DOHH2 (cell line): Measurements from ENCODE around the gene SNRPB2.

ENCODE experiments used
- H3F3A ChIP-seq: fragments of 200-600 bp; sonication (generic), shearing (Covaris generic); 2 replicates; pipeline ENCODE4 v1.6.0; 2016; ENCODE audit warnings: antibody characterized with exemption, mild to moderate bottlenecking; ENCODE audit not compliant: control insufficient read depth, insufficient read depth
- H3K27ac ChIP-seq: fragments of 200-600 bp; sonication (generic); 2 replicates; pipeline ENCODE4 v1.5.1; 2014; ENCODE audit warnings: low read depth, mild to moderate bottlenecking, low read length, moderate library complexity
- H3K27me3 ChIP-seq: fragments of 200-600 bp; sonication (generic); 2 replicates; pipeline ENCODE4 v1.6.1; 2014; ENCODE audit warnings: mild to moderate bottlenecking, low read length, mixed read lengths; ENCODE audit not compliant: control insufficient read depth
- H3K36me3 ChIP-seq: fragments of 200-600 bp; sonication (generic); 2 replicates; pipeline ENCODE4 v1.6.1; 2014; ENCODE audit warnings: mild to moderate bottlenecking, low read length, moderate library complexity, mixed read lengths; ENCODE audit not compliant: control insufficient read depth
- H3K4me1 ChIP-seq: fragments of 200-600 bp; sonication (generic); 2 replicates; pipeline ENCODE4 v1.6.1; 2014; ENCODE audit warnings: mild to moderate bottlenecking, low read length, mixed read lengths; ENCODE audit not compliant: control insufficient read depth
- H3K4me2 ChIP-seq: fragments of 200-600 bp; sonication (generic); 2 replicates; pipeline ENCODE4 v1.6.0; 2014; ENCODE audit warnings: mild to moderate bottlenecking, low read length, moderate library complexity
- H3K4me3 ChIP-seq: fragments of 200-600 bp; sonication (generic); 2 replicates; pipeline ENCODE4 v1.5.1; 2014; ENCODE audit warnings: mild to moderate bottlenecking, low read length, mixed read lengths
- H3K79me2 ChIP-seq: fragments of 200-600 bp; sonication (generic); 2 replicates; pipeline ENCODE4 v1.6.1; 2014; ENCODE audit warnings: mild to moderate bottlenecking, low read length, mixed read lengths; ENCODE audit not compliant: control insufficient read depth
- H3K9me2 ChIP-seq: fragments of 200-600 bp; sonication (generic); replicated peaks from 2 replicates; pipeline ENCODE4 v1.6.1; 2014; ENCODE audit warnings: mild to moderate bottlenecking, low read length, mixed read lengths; ENCODE audit not compliant: control insufficient read depth
- H3K9me3 ChIP-seq: fragments of 200-600 bp; sonication (generic); 2 replicates; pipeline ENCODE4 v1.6.1; 2014; ENCODE audit warnings: antibody characterized with exemption, low read length, mixed read lengths; ENCODE audit not compliant: control insufficient read depth, insufficient read depth
- H4K20me1 ChIP-seq: fragments of 200-600 bp; sonication (generic); 2 replicates; pipeline ENCODE4 v1.6.0; 2014; ENCODE audit warnings: low read depth, mild to moderate bottlenecking, antibody characterized with exemption, low read length, moderate library complexity; ENCODE audit not compliant: control insufficient read depth, insufficient read depth
- CTCF ChIP-seq: fragments of 200-600 bp; sonication (generic); IDR thresholded peaks from one replicate; pipeline ENCODE4 v1.5.1; 2014; ENCODE audit warnings: antibody characterized with exemption, mild to moderate bottlenecking, low read depth, low read length; ENCODE audit not compliant: poor library complexity, severe bottlenecking
- EZH2phosphoT487 ChIP-seq: fragments of 200-600 bp; sonication (generic); IDR thresholded peaks from 2 replicates; pipeline ENCODE4 v1.6.1; 2017; ENCODE audit warnings: borderline replicate concordance, mild to moderate bottlenecking, antibody characterized with exemption, low read length, moderate library complexity, mixed read lengths

SNRPB2 gene

DNA sequence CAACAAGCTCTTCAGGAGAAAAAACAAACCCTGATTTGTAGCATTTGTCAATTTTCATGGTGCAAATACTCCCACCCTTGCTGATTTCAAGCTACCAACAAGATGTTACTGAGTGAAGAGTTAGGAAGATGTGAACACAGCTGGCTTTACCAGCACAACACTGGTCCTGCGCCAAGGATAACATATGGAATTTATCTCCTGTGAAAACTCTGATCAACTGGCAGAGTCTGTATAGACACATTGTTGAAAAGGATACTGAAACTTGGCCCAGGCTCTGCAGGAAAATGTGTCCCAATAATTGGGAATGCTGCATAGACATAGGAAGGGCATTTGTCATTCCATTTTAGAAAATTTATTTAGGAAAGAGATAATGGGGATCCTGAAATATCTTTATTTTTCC is 47.3 kb downstream of the SNRPB2 start:
- H3K9me3 ChIP-seq = no peaks in the 10 kb centered on the region
- no peaks in the 10 kb centered on the region for H3K9me2 ChIP-seq
- no peak overlapping the region for H3K4me3 ChIP-seq
- no peaks in the 10 kb centered on the region for H3K36me3 ChIP-seq
- no peaks in the 10 kb centered on the region for H3F3A ChIP-seq
- TF ChIP-seq EZH2phosphoT487 (no peak), CTCF (no peak)
- H3K79me2 ChIP-seq = no peaks in the 10 kb centered on the region
- H3K4me2 ChIP-seq = no peak overlapping the region
- no peaks in the 10 kb centered on the region for H3K4me1 ChIP-seq
- no peak overlapping the region for H3K27ac ChIP-seq
- H4K20me1 ChIP-seq = no peaks in the 10 kb centered on the region
- H3K27me3 ChIP-seq = no peaks in the 10 kb centered on the region

DNA sequence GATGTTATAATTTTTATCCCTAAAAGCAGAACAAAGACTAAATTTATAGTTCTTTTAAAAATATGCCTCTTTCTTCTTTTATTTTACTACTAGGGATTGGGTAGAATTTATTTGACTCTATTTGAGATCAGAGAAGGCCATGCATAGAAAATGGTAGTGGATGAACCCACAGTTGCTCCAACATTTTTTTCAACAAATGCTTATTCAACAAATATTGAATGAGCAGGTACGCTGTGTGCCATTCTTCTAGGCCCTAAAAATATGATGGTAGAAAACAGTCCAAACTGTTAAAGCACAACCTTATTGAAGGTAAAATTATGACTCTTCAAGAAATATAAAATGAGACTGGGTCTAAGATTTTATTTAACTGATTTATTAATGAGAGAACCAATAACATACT is 48.3 kb downstream of the SNRPB2 start:
- Histone ChIP-seq H3K9me2 (no peaks in the 10 kb centered on the region), H3F3A (no peaks in the 10 kb centered on the region), H3K4me1 (no peaks in the 10 kb centered on the region), H3K4me2 (no peak overlapping the region), H3K36me3 (no peaks in the 10 kb centered on the region), H3K79me2 (no peaks in the 10 kb centered on the region), H3K27me3 (no peaks in the 10 kb centered on the region), H4K20me1 (no peaks in the 10 kb centered on the region), H3K27ac (no peak overlapping the region), H3K9me3 (no peaks in the 10 kb centered on the region), H3K4me3 (no peak overlapping the region)
- TF ChIP-seq EZH2phosphoT487 (no peak), CTCF (no peak)

GRCh38 chr20:16781496-16781895 is 51.7 kb downstream of the SNRPB2 start:
- Histone ChIP-seq H3K27me3 (no peaks in the 10 kb centered on the region), H3K4me2 (no peak overlapping the region), H3K9me3 (no peaks in the 10 kb centered on the region), H4K20me1 (no peaks in the 10 kb centered on the region), H3K4me1 (no peaks in the 10 kb centered on the region), H3K79me2 (no peaks in the 10 kb centered on the region), H3K9me2 (no peaks in the 10 kb centered on the region), H3K36me3 (no peaks in the 10 kb centered on the region), H3K4me3 (no peak overlapping the region), H3K27ac (no peak overlapping the region), H3F3A (no peaks in the 10 kb centered on the region)
- TF ChIP-seq CTCF (no peak), EZH2phosphoT487 (no peak)

GRCh38 chr20:16785226-16785625 is 55.4 kb downstream of the SNRPB2 start:
- no peaks in the 10 kb centered on the region for H4K20me1 ChIP-seq
- no peaks in the 10 kb centered on the region for H3K4me1 ChIP-seq
- H3K4me2 ChIP-seq = no peak overlapping the region
- H3F3A ChIP-seq = no peaks in the 10 kb centered on the region
- H3K9me2 ChIP-seq = no peaks in the 10 kb centered on the region
- TF ChIP-seq CTCF (no peak), EZH2phosphoT487 (no peak)
- no peaks in the 10 kb centered on the region for H3K79me2 ChIP-seq
- no peak overlapping the region for H3K27ac ChIP-seq
- H3K4me3 ChIP-seq = no peak overlapping the region
- H3K9me3 ChIP-seq = no peaks in the 10 kb centered on the region
- H3K27me3 ChIP-seq = no peaks in the 10 kb centered on the region
- H3K36me3 ChIP-seq = no peaks in the 10 kb centered on the region
